Mammary epithelial cell (primary cell): Measurements from ENCODE around the gene ZNF366.

Experiments used
- CTCF ChIP-seq, 2 donors: IDR thresholded peaks in 1 of 2; conservative IDR thresholded peaks in 1 of 2; 2 replicates each; pipeline ENCODE4 v1.5.1; 2011 to 2012; ENCODE audit warnings: inconsistent platforms in 2 of 2, low read length in 2 of 2, mild to moderate bottlenecking in 2 of 2, control low read depth in 1 of 2, low read depth in 1 of 2; ENCODE audit not compliant: insufficient read depth in 1 of 2; ENCODE audit errors: extremely low read depth in 1 of 2
- EZH2 ChIP-seq: IDR thresholded peaks from 2 replicates; pipeline ENCODE4 v1.6.1; 2012; ENCODE audit warnings: low read length, inconsistent platforms, borderline replicate concordance

GRCh38 chr5:72441862-72442540 lies 65.2 kb downstream of the ZNF366 start:
- TF ChIP-seq CTCF (conservative IDR thresholded peaks at IDR 0.05 in 1 of 2, IDR thresholded peaks at IDR 0.05 in 1 of 2; ENCODE audit: extremely low read depth in 1 of 2, insufficient read depth in 1 of 2, low read depth in 1 of 2, low read length in 2 of 2): no peak
- no peak for TF ChIP-seq EZH2
